HepG2 (cell line): ENCODE data around the gene BTG1. TPM values are rescaled to one million over a fixed set of nuclear protein-coding genes. Genes with fewer than 3 reads are reported as not detected.

Experiments used
- ATAC-seq: fragments of 200-7000 bp; cut with Tn5 transposase; 3 replicates; pipeline ENCODE4 v1.9.1; 2020; ENCODE audit warnings: mild to moderate bottlenecking, moderate library complexity
- BruUV-seq: library from RNA; stranded (reverse); fragments of 400-500 nt; replicated peaks from 2 replicates; lab custom pipeline; 2021; lab: Mats Ljungman, UMichigan
- CTCF ChIA-PET: fragments of 300-600 bp; formaldehyde crosslinking; extraction: SDS; loops from one replicate; lab custom pipeline; 2021; ENCODE audit warnings: low total read pairs, inconsistent platforms, low intra/inter-chr PET ratio; lab: Yijun Ruan, JAX
- POLR2A ChIA-PET: fragments of 350-600 bp; sonication (Branson Sonifier 250); formaldehyde crosslinking; loops from one replicate; lab custom pipeline; 2020; ENCODE audit warnings: antibody characterized with exemption, inconsistent platforms; lab: Yijun Ruan, JAX
- DNase-seq: peaks from one replicate; pipeline ENCODE4 v3.0.0-alpha.2; 2015; ENCODE audit warnings: low spot score
- FAIRE-seq: peaks from 3 replicates; lab custom pipeline; 2011; peaks lifted over from hg19 to GRCh38; lab: Jason Lieb, UNC
- H2AFZ ChIP-seq: one replicate; pipeline ENCODE4 v1.6.1; 2011; ENCODE audit warnings: low read length, inconsistent platforms
- H3K27ac ChIP-seq: fragments of 300-600 bp; 3 replicates; pipeline ENCODE4 v1.8.0; 2011; ENCODE audit warnings: mixed run types, mild to moderate bottlenecking, mixed read lengths, low read length, inconsistent platforms; ENCODE audit not compliant: insufficient read depth; ENCODE audit errors: extremely low read length
- H3K27me3 ChIP-seq, 2 experiments: fragments of 200-600 bp in 1 of 2; 2 replicates in 1 of 2; 3 replicates in 1 of 2; pipeline versions ENCODE4 v1.6.0 to v1.8.0; 2011; ENCODE audit warnings: low read length in 2 of 2, mild to moderate bottlenecking in 2 of 2, moderate library complexity in 2 of 2, inconsistent platforms in 1 of 2; ENCODE audit not compliant: insufficient read depth in 2 of 2, control insufficient read depth in 1 of 2
- H3K36me3 ChIP-seq, 2 experiments: fragments of 200-600 bp in 1 of 2; replicated peaks in 1 of 2; 2 replicates in 1 of 2; 3 replicates in 1 of 2; pipeline versions ENCODE4 v1.5.1 to v1.8.0; 2011; ENCODE audit warnings: low read length in 2 of 2, inconsistent platforms in 1 of 2; ENCODE audit not compliant: insufficient read depth in 2 of 2, control insufficient read depth in 1 of 2
- H3K4me1 ChIP-seq: 2 replicates; pipeline ENCODE4 v1.5.1; 2012; ENCODE audit warnings: low read length, inconsistent platforms; ENCODE audit not compliant: insufficient read depth
- H3K4me2 ChIP-seq: 2 replicates; pipeline ENCODE4 v1.6.0; 2011; ENCODE audit warnings: low read depth, low read length, inconsistent platforms
- H3K4me3 ChIP-seq, 3 experiments: fragments of 200-600 bp in 1 of 3; sonication (generic), shearing (Covaris generic) in 1 of 3; replicated peaks in 1 of 3; 2 replicates each; pipeline ENCODE4 v1.5.1; 2011 to 2016; ENCODE audit warnings: low read length in 3 of 3, inconsistent platforms in 2 of 3, low read depth in 2 of 3, mild to moderate bottlenecking in 2 of 3, control low read depth in 1 of 3, mixed read lengths in 1 of 3; ENCODE audit not compliant: insufficient read depth in 1 of 3
- H3K79me2 ChIP-seq: one replicate; pipeline ENCODE4 v1.6.1; 2011; ENCODE audit warnings: low read length, inconsistent platforms; ENCODE audit not compliant: insufficient read depth
- H3K9ac ChIP-seq: 2 replicates; pipeline ENCODE4 v1.6.0; 2011; ENCODE audit warnings: mild to moderate bottlenecking, low read depth, low read length, inconsistent platforms; ENCODE audit not compliant: insufficient read depth
- H3K9me3 ChIP-seq: 2 replicates; pipeline ENCODE4 v1.5.1; 2012; ENCODE audit warnings: mild to moderate bottlenecking, low read length
- H4K20me1 ChIP-seq: 2 replicates; pipeline ENCODE4 v1.6.0; 2011; ENCODE audit warnings: inconsistent platforms, mild to moderate bottlenecking, low read length, moderate library complexity; ENCODE audit not compliant: insufficient read depth
- ARNT2 ChIP-seq: sonication (generic); formaldehyde crosslinking; IDR thresholded peaks from 2 replicates; pipeline ENCODE4 v1.8.0; 2022; ENCODE audit warnings: mild to moderate bottlenecking, low read depth, missing genetic modification reagents, moderate library complexity
- DMAP1 ChIP-seq: IDR thresholded peaks from 2 replicates; pipeline ENCODE4 v1.6.1; 2016
- EHMT2 ChIP-seq: fragments of 200-600 bp; sonication (generic); IDR thresholded peaks from 2 replicates; pipeline ENCODE4 v1.7.0; 2017; ENCODE audit warnings: antibody characterized with exemption, low read depth, low read length, borderline replicate concordance
- ETV5 ChIP-seq: IDR thresholded peaks from 2 replicates; pipeline ENCODE4 v1.6.1; 2018; ENCODE audit warnings: missing biosample characterization, missing genetic modification reagents, inconsistent platforms, borderline replicate concordance
- GATAD1 ChIP-seq: IDR thresholded peaks from 2 replicates; pipeline ENCODE4 v1.6.1; 2016; ENCODE audit warnings: missing genetic modification reagents, missing compliant biosample characterization
- KLF12 ChIP-seq: sonication (generic); formaldehyde crosslinking; IDR thresholded peaks from 2 replicates; pipeline ENCODE4 v1.4.0; 2020; ENCODE audit warnings: missing genetic modification reagents, borderline replicate concordance
- PAWR ChIP-seq: sonication (generic); formaldehyde crosslinking; IDR thresholded peaks from 2 replicates; pipeline ENCODE4 v1.4.0; 2020; ENCODE audit warnings: missing genetic modification reagents, mild to moderate bottlenecking, borderline replicate concordance
- PBX3 ChIP-seq: sonication (generic); formaldehyde crosslinking; IDR thresholded peaks from 2 replicates; pipeline ENCODE4 v1.8.1; 2023; ENCODE audit warnings: missing genetic modification reagents, inconsistent platforms, borderline replicate concordance
- RARG ChIP-seq: sonication (generic); formaldehyde crosslinking; IDR thresholded peaks from 2 replicates; pipeline ENCODE4 v1.4.0; 2020; ENCODE audit warnings: low read depth, mild to moderate bottlenecking, missing genetic modification reagents
- SNAPC5 ChIP-seq: sonication (generic); formaldehyde crosslinking; IDR thresholded peaks from 2 replicates; pipeline ENCODE4 v1.8.1; 2023; ENCODE audit warnings: mild to moderate bottlenecking, missing genetic modification reagents, borderline replicate concordance
- YEATS2 ChIP-seq: sonication (generic); formaldehyde crosslinking; IDR thresholded peaks from 2 replicates; pipeline ENCODE4 v1.4.0; 2020; ENCODE audit warnings: missing genetic modification reagents, borderline replicate concordance
- ZBTB40 ChIP-seq, 2 experiments: fragments of 450-650 bp in 1 of 2; sonication (generic) in 1 of 2; formaldehyde crosslinking in 1 of 2; IDR thresholded peaks; 2 replicates each; pipeline versions ENCODE4 v1.6.1 to v1.8.0; 2016 to 2022; ENCODE audit warnings: antibody characterized with exemption in 1 of 2, mild to moderate bottlenecking in 1 of 2, missing genetic modification reagents in 1 of 2
- ZFY ChIP-seq: sonication (generic); formaldehyde crosslinking; IDR thresholded peaks from 2 replicates; pipeline ENCODE4 v1.4.0; 2020; ENCODE audit warnings: missing genetic modification reagents
- ZNF34 ChIP-seq: sonication (generic); formaldehyde crosslinking; IDR thresholded peaks from 2 replicates; pipeline ENCODE4 v1.4.0; 2020; ENCODE audit warnings: mild to moderate bottlenecking, missing genetic modification reagents, borderline replicate concordance
- ZNF7 ChIP-seq: IDR thresholded peaks from 2 replicates; pipeline ENCODE4 v1.6.1; 2016; ENCODE audit warnings: missing biosample characterization, missing genetic modification reagents
- WGBS: methylation state at CpG from one replicate; pipeline ENCODE4 v1.1.6; 2017; ENCODE audit warnings: low lambda C conversion rate; 5-methylcytosine and 5-hydroxymethylcytosine counted together
- in situ Hi-C: cut with HindIII; loops from 2 replicates; pipeline ENCODE4 v1.10.0; 2017; ENCODE audit warnings: low pct_unique_long_range_greater_than_20kb; ENCODE audit not compliant: extremely low pct_ligation_motif_present
- intact Hi-C: fragments of 100-400 bp; cut with micrococcal nuclease; formaldehyde crosslinking; loops from one replicate; pipeline ENCODE4 v1.10.0; 2022; ENCODE audit not compliant: unreplicated experiment
- polyA plus RNA-seq, 8 experiments: library from polyadenylated mRNA; depleted of rRNA in 3 of 8; stranded (reverse) in 7 of 8; unstranded in 1 of 8; fragments of >200 nt; fragmentation: Illumina TruSeq in 4 of 8; extraction: Trizol in 4 of 8; gene quantifications; 2 replicates each; pipeline versions ENCODE4 v1.2.1 to v1.2.3, GENCODE V29; 2011 to 2016; ENCODE audit warnings: low read depth in 4 of 8, missing spikeins in 1 of 8, mixed read lengths in 1 of 8; ENCODE audit not compliant: insufficient read depth in 1 of 8
- total RNA-seq, 5 experiments: library from RNA; depleted of rRNA; stranded (reverse); fragments of >200 nt; fragmentation: Illumina TruSeq; extraction: Trizol; gene quantifications; 2 replicates each; pipeline ENCODE4 v1.2.3, GENCODE V29; 2016; ENCODE audit warnings: low read depth in 1 of 5

The BTG1 gene
- total and polyA plus RNA-seq, 2 of the 13 experiments (the other 11 are each of a cell fraction or from before 2014, with no cell fraction given) = 7.5 to 16.7 TPM

- POLR2A ChIA-PET = no interaction called here
- FAIRE-seq = no peak
- no peak for TF ChIP-seq GATAD1
- TF ChIP-seq ZFY = no peak
- no peak for TF ChIP-seq YEATS2 (CRISPR knock-in tag)
- TF ChIP-seq DMAP1 (CRISPR knock-in tag) = no peak
- no peak for TF ChIP-seq RARG (CRISPR knock-in tag)
- no peak for TF ChIP-seq ETV5 (CRISPR knock-in tag)
- TF ChIP-seq SNAPC5 (CRISPR knock-in tag) = no peak
- no peak for TF ChIP-seq KLF12 (CRISPR knock-in tag)
- no peak for TF ChIP-seq ZNF34
- TF ChIP-seq ZNF7 (CRISPR knock-in tag) = no peak
- TF ChIP-seq ZBTB40 (IDR thresholded peaks at IDR 0.05) = no peak
- no peak for TF ChIP-seq ZBTB40 (CRISPR knock-in tag; IDR thresholded peaks at IDR 0.05)
- no peak for TF ChIP-seq PAWR (CRISPR knock-in tag)
- no peak for TF ChIP-seq ARNT2
- no peak for TF ChIP-seq EHMT2
- TF ChIP-seq PBX3 = no peak
Observed at GRCh38 chr12:92105110-92105509, 40.5 kb downstream of the BTG1 start.

More at GRCh38 chr12:92105110-92105509, 40.5 kb downstream of the BTG1 start:
- no peak overlapping the region for H2AFZ ChIP-seq
- no peaks in the 10 kb centered on the region for H3K9me3 ChIP-seq
- BruUV-seq = no TSS peak
- H3K27ac ChIP-seq = no peak overlapping the region
- H3K4me2 ChIP-seq = no peak overlapping the region
- no peaks in the 10 kb centered on the region for H4K20me1 ChIP-seq
- peaks cover 33% of the 10 kb centered on the region for H3K4me1 ChIP-seq
- no peaks in the 10 kb centered on the region for H3K27me3 ChIP-seq
- ATAC-seq (no peak), DNase-seq (no peak)
- intact Hi-C loops (no loop called here), in situ Hi-C loops (no loop called here)
- no peak overlapping the region for H3K9ac ChIP-seq
- WGBS = 76% methylated on average over 2 of the region's 2 CpGs
- no peak overlapping the region for H3K4me3 ChIP-seq
- no peaks in the 10 kb centered on the region for H3K79me2 ChIP-seq
- CTCF ChIA-PET = no interaction called here
- H3K36me3 ChIP-seq = no peaks in the 10 kb centered on the region
